GM10847 (cell line): ENCODE results near the gene C4BPB.

Experiments
- POLR2A ChIP-seq: IDR thresholded peaks from 2 replicates; pipeline ENCODE4 v1.6.1; 2011; ENCODE audit not compliant: insufficient read length; ENCODE audit errors: extremely low read depth

C4BPB gene

GRCh38 chr1:207055386-207056001, 33.2 kb upstream of the C4BPB start:
- TF ChIP-seq POLR2A: no peak

GRCh38 chr1:207056673-207057072, 32.0 kb upstream of the C4BPB start:
- no peak for TF ChIP-seq POLR2A

GRCh38 chr1:207058252-207058651, 30.4 kb upstream of the C4BPB start:
- no peak for TF ChIP-seq POLR2A

- no peak for TF ChIP-seq POLR2A
Measured at GRCh38 chr1:207058878-207059867, 29.5 kb upstream of the C4BPB start.

- no peak for TF ChIP-seq POLR2A
Measured at GRCh38 chr1:207059881-207060280, 28.8 kb upstream of the C4BPB start.

- TF ChIP-seq POLR2A: no peak
Measured at GRCh38 chr1:207060596-207060995, 28.1 kb upstream of the C4BPB start.

GRCh38 chr1:207062058-207062457, 26.6 kb upstream of the C4BPB start:
- no peak for TF ChIP-seq POLR2A

GRCh38 chr1:207063014-207063413, 25.6 kb upstream of the C4BPB start:
- TF ChIP-seq POLR2A: no peak

- no peak for TF ChIP-seq POLR2A
Measured at GRCh38 chr1:207064561-207064960, 24.1 kb upstream of the C4BPB start.

GRCh38 chr1:207067185-207067584, 21.5 kb upstream of the C4BPB start:
- TF ChIP-seq POLR2A: no peak

GRCh38 chr1:207067665-207068064, 21.0 kb upstream of the C4BPB start:
- TF ChIP-seq POLR2A: no peak

GRCh38 chr1:207069061-207069460, 19.6 kb upstream of the C4BPB start:
- no peak for TF ChIP-seq POLR2A

GRCh38 chr1:207069858-207070506, 18.7 kb upstream of the C4BPB start:
- no peak for TF ChIP-seq POLR2A

GRCh38 chr1:207070811-207071210, 17.8 kb upstream of the C4BPB start:
- TF ChIP-seq POLR2A: no peak

GRCh38 chr1:207071426-207071825, 17.2 kb upstream of the C4BPB start:
- TF ChIP-seq POLR2A: no peak

- no peak for TF ChIP-seq POLR2A
Measured at GRCh38 chr1:207072233-207072632, 16.4 kb upstream of the C4BPB start.
